ENCODE data around the gene WDR77.

WDR77 gene

GRCh38 chr1:111439461-111440351 lies 9.3 kb downstream of the WDR77 start:
- H3K9me3 ChIP-seq (ENCODE audit: control insufficient read depth, insufficient read depth, low read depth, low read length) = no peaks in the 10 kb centered on the region
- no peak overlapping the region for H3K27ac ChIP-seq (ENCODE audit: low read depth, low read length)
- no peaks in the 10 kb centered on the region for H3K4me1 ChIP-seq (ENCODE audit: control insufficient read depth, insufficient read depth, low read length)
- peaks cover 78% of the 10 kb centered on the region for H3K36me3 ChIP-seq (ENCODE audit: control insufficient read depth, insufficient read depth, low read length)
- no peaks in the 10 kb centered on the region for H3K27me3 ChIP-seq (ENCODE audit: control insufficient read depth, insufficient read depth, low read length)
- no peak overlapping the region for H3K9ac ChIP-seq (ENCODE audit: low read length)
- H3K4me3 ChIP-seq (ENCODE audit: low read depth, low read length) = no peak overlapping the region

- no peak overlapping the region for H3K9ac ChIP-seq (ENCODE audit: low read length)
- H3K9me3 ChIP-seq (ENCODE audit: control insufficient read depth, insufficient read depth, low read depth, low read length) = no peaks in the 10 kb centered on the region
- no peak overlapping the region for H3K27ac ChIP-seq (ENCODE audit: low read depth, low read length)
- peaks cover 48% of the 10 kb centered on the region for H3K36me3 ChIP-seq (ENCODE audit: control insufficient read depth, insufficient read depth, low read length)
- H3K4me1 ChIP-seq (ENCODE audit: control insufficient read depth, insufficient read depth, low read length) = no peaks in the 10 kb centered on the region
- H3K27me3 ChIP-seq (ENCODE audit: control insufficient read depth, insufficient read depth, low read length) = no peaks in the 10 kb centered on the region
- H3K4me3 ChIP-seq (ENCODE audit: low read depth, low read length) = no peak overlapping the region
Observed at GRCh38 chr1:111436726-111437125, 12.3 kb downstream of the WDR77 start.

- H3K9ac ChIP-seq (ENCODE audit: low read length) = no peak overlapping the region
- H3K27ac ChIP-seq (ENCODE audit: low read depth, low read length) = no peak overlapping the region
- no peaks in the 10 kb centered on the region for H3K4me1 ChIP-seq (ENCODE audit: control insufficient read depth, insufficient read depth, low read length)
- H3K4me3 ChIP-seq (ENCODE audit: low read depth, low read length) = no peak overlapping the region
- H3K27me3 ChIP-seq (ENCODE audit: control insufficient read depth, insufficient read depth, low read length) = no peaks in the 10 kb centered on the region
- no peaks in the 10 kb centered on the region for H3K36me3 ChIP-seq (ENCODE audit: control insufficient read depth, insufficient read depth, low read length)
- H3K9me3 ChIP-seq (ENCODE audit: control insufficient read depth, insufficient read depth, low read depth, low read length) = no peaks in the 10 kb centered on the region
Observed at GRCh38 chr1:111424281-111424680, 24.8 kb downstream of the WDR77 start.

GRCh38 chr1:111422546-111423391 lies 26.3 kb downstream of the WDR77 start:
- Histone ChIP-seq H3K9me3 (ENCODE audit: control insufficient read depth, insufficient read depth, low read depth, low read length) (no peaks in the 10 kb centered on the region), H3K36me3 (ENCODE audit: control insufficient read depth, insufficient read depth, low read length) (no peaks in the 10 kb centered on the region), H3K9ac (ENCODE audit: low read length) (no peak overlapping the region), H3K27ac (ENCODE audit: low read depth, low read length) (no peak overlapping the region), H3K4me1 (ENCODE audit: control insufficient read depth, insufficient read depth, low read length) (peaks cover 7% of the 10 kb centered on the region; the same call in 1 of the 2 replicates), H3K27me3 (ENCODE audit: control insufficient read depth, insufficient read depth, low read length) (no peaks in the 10 kb centered on the region), H3K4me3 (ENCODE audit: low read depth, low read length) (no peak overlapping the region)

- H3K27me3 ChIP-seq (ENCODE audit: control insufficient read depth, insufficient read depth, low read length) = no peaks in the 10 kb centered on the region
- no peak overlapping the region for H3K4me3 ChIP-seq (ENCODE audit: low read depth, low read length)
- no peaks in the 10 kb centered on the region for H3K9me3 ChIP-seq (ENCODE audit: control insufficient read depth, insufficient read depth, low read depth, low read length)
- H3K27ac ChIP-seq (ENCODE audit: low read depth, low read length) = no peak overlapping the region
- H3K36me3 ChIP-seq (ENCODE audit: control insufficient read depth, insufficient read depth, low read length) = no peaks in the 10 kb centered on the region
- peaks cover 10% of the 10 kb centered on the region; the same call in 1 of the 2 replicates for H3K4me1 ChIP-seq (ENCODE audit: control insufficient read depth, insufficient read depth, low read length)
- H3K9ac ChIP-seq (ENCODE audit: low read length) = no peak overlapping the region
Observed at GRCh38 chr1:111420377-111420776, 28.7 kb downstream of the WDR77 start.

- H3K9ac ChIP-seq (ENCODE audit: low read length) = no peak overlapping the region
- H3K27ac ChIP-seq (ENCODE audit: low read depth, low read length) = no peak overlapping the region
- H3K27me3 ChIP-seq (ENCODE audit: control insufficient read depth, insufficient read depth, low read length) = no peaks in the 10 kb centered on the region
- H3K4me1 ChIP-seq (ENCODE audit: control insufficient read depth, insufficient read depth, low read length) = peaks cover 10% of the 10 kb centered on the region; the same call in 1 of the 2 replicates
- H3K4me3 ChIP-seq (ENCODE audit: low read depth, low read length) = no peak overlapping the region
- H3K36me3 ChIP-seq (ENCODE audit: control insufficient read depth, insufficient read depth, low read length) = no peaks in the 10 kb centered on the region; the same call in 1 of the 2 replicates
- H3K9me3 ChIP-seq (ENCODE audit: control insufficient read depth, insufficient read depth, low read depth, low read length) = no peaks in the 10 kb centered on the region
Observed at GRCh38 chr1:111419037-111419436, 30.0 kb downstream of the WDR77 start.

- Histone ChIP-seq H3K9me3 (ENCODE audit: control insufficient read depth, insufficient read depth, low read depth, low read length) (no peaks in the 10 kb centered on the region), H3K9ac (ENCODE audit: low read length) (no peak overlapping the region), H3K27me3 (ENCODE audit: control insufficient read depth, insufficient read depth, low read length) (no peaks in the 10 kb centered on the region), H3K27ac (ENCODE audit: low read depth, low read length) (no peak overlapping the region), H3K36me3 (ENCODE audit: control insufficient read depth, insufficient read depth, low read length) (no peaks in the 10 kb centered on the region; the same call in 1 of the 2 replicates), H3K4me3 (ENCODE audit: low read depth, low read length) (no peak overlapping the region), H3K4me1 (ENCODE audit: control insufficient read depth, insufficient read depth, low read length) (peaks cover 10% of the 10 kb centered on the region; the same call in 1 of the 2 replicates)
Observed at GRCh38 chr1:111417755-111418154, 31.3 kb downstream of the WDR77 start.

- Histone ChIP-seq H3K27ac (ENCODE audit: low read depth, low read length) (no peak overlapping the region), H3K27me3 (ENCODE audit: control insufficient read depth, insufficient read depth, low read length) (no peaks in the 10 kb centered on the region), H3K9ac (ENCODE audit: low read length) (no peak overlapping the region), H3K9me3 (ENCODE audit: control insufficient read depth, insufficient read depth, low read depth, low read length) (no peaks in the 10 kb centered on the region), H3K36me3 (ENCODE audit: control insufficient read depth, insufficient read depth, low read length) (no peaks in the 10 kb centered on the region; the same call in 1 of the 2 replicates), H3K4me1 (ENCODE audit: control insufficient read depth, insufficient read depth, low read length) (peaks cover 10% of the 10 kb centered on the region; the same call in 1 of the 2 replicates), H3K4me3 (ENCODE audit: low read depth, low read length) (no peak overlapping the region)
Observed at GRCh38 chr1:111415461-111415860, 33.6 kb downstream of the WDR77 start.

GRCh38 chr1:111414756-111415155 lies 34.3 kb downstream of the WDR77 start:
- Histone ChIP-seq H3K4me1 (ENCODE audit: control insufficient read depth, insufficient read depth, low read length) (peaks cover 10% of the 10 kb centered on the region; the same call in 1 of the 2 replicates), H3K27ac (ENCODE audit: low read depth, low read length) (no peak overlapping the region), H3K9ac (ENCODE audit: low read length) (no peak overlapping the region), H3K4me3 (ENCODE audit: low read depth, low read length) (no peak overlapping the region), H3K36me3 (ENCODE audit: control insufficient read depth, insufficient read depth, low read length) (no peaks in the 10 kb centered on the region; the same call in 1 of the 2 replicates), H3K27me3 (ENCODE audit: control insufficient read depth, insufficient read depth, low read length) (no peaks in the 10 kb centered on the region), H3K9me3 (ENCODE audit: control insufficient read depth, insufficient read depth, low read depth, low read length) (no peaks in the 10 kb centered on the region)

- Histone ChIP-seq H3K4me1 (ENCODE audit: control insufficient read depth, insufficient read depth, low read length) (0 out of 2 replicates have a peak, but pooled peaks cover 3% of the 10 kb centered on the region), H3K9ac (ENCODE audit: low read length) (no peak overlapping the region), H3K36me3 (ENCODE audit: control insufficient read depth, insufficient read depth, low read length) (no peaks in the 10 kb centered on the region; the same call in 1 of the 2 replicates), H3K27me3 (ENCODE audit: control insufficient read depth, insufficient read depth, low read length) (no peaks in the 10 kb centered on the region), H3K4me3 (ENCODE audit: low read depth, low read length) (no peak overlapping the region), H3K9me3 (ENCODE audit: control insufficient read depth, insufficient read depth, low read depth, low read length) (no peaks in the 10 kb centered on the region), H3K27ac (ENCODE audit: low read depth, low read length) (no peak overlapping the region)
Observed at GRCh38 chr1:111412839-111413238, 36.2 kb downstream of the WDR77 start.

GRCh38 chr1:111407301-111407700 lies 41.8 kb downstream of the WDR77 start:
- H3K36me3 ChIP-seq (ENCODE audit: control insufficient read depth, insufficient read depth, low read length) = no peaks in the 10 kb centered on the region
- no peak overlapping the region for H3K27ac ChIP-seq (ENCODE audit: low read depth, low read length)
- no peak overlapping the region for H3K4me3 ChIP-seq (ENCODE audit: low read depth, low read length)
- no peaks in the 10 kb centered on the region for H3K4me1 ChIP-seq (ENCODE audit: control insufficient read depth, insufficient read depth, low read length)
- H3K27me3 ChIP-seq (ENCODE audit: control insufficient read depth, insufficient read depth, low read length) = no peaks in the 10 kb centered on the region
- H3K9me3 ChIP-seq (ENCODE audit: control insufficient read depth, insufficient read depth, low read depth, low read length) = no peaks in the 10 kb centered on the region
- H3K9ac ChIP-seq (ENCODE audit: low read length) = no peak overlapping the region

All from HUES6 (cell line).